ENCODE results near the gene LAMA3.

LAMA3 gene

DNA sequence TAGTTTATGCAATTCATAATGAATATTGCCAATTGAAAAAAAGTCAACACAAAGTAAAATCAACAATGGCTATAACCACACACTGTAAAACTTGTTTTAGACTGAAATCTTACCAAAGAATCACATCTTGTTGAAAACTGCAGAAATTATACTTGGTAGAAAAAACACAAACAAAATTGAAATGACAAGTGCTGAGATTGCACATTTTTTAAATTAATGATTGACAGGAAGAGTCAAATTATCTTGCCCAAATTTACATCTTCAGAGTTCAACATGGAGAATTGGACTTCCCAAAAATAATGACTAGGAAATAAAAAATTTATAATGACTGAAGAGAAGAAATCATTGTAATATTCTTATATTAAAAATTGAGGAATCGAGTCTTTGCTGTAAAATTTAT lies 240.7 kb downstream of the LAMA3 start:
- TF ChIP-seq, protein P1, sequence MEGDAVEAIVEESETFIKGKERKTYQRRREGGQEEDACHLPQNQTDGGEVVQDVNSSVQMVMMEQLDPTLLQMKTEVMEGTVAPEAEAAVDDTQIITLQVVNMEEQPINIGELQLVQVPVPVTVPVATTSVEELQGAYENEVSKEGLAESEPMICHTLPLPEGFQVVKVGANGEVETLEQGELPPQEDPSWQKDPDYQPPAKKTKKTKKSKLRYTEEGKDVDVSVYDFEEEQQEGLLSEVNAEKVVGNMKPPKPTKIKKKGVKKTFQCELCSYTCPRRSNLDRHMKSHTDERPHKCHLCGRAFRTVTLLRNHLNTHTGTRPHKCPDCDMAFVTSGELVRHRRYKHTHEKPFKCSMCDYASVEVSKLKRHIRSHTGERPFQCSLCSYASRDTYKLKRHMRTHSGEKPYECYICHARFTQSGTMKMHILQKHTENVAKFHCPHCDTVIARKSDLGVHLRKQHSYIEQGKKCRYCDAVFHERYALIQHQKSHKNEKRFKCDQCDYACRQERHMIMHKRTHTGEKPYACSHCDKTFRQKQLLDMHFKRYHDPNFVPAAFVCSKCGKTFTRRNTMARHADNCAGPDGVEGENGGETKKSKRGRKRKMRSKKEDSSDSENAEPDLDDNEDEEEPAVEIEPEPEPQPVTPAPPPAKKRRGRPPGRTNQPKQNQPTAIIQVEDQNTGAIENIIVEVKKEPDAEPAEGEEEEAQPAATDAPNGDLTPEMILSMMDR (IDR thresholded peaks at IDR 0.05; ENCODE audit: low read depth, low read length): no peak
- no peak for DNase-seq (ENCODE audit: extremely low read depth, low read depth)

DNA sequence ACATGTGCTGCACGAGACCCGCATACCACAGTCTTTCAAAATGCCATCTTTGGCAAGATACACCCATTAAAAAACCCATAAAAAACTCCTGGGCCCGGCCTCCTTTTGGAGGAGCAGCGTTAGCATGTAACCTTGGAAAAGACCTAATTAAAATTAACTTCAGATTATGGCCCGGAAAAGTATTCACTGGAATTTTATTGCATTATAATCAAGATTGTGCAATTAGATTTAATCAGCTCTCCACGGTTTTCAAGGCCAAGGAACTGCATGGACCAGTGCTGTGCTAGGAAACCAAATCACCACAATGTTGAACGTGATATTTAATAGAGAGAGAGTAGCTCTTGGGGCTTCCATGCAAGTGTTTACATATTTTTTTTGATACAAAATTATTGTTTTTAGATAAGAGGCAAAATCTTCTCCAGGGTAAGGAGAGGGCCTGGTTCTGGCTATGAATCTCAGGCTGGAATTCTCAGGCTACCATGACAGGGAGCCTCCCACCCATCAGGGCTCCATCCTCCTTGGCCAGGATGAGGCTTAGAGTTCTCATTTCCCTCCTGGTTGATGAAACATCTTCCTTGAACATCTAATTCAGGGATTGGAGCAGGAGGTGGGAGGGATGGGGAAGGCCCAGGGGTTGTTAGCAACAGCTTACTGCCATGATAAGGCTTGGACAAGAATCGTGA lies 243.3 kb downstream of the LAMA3 start:
- TF ChIP-seq, protein P1 (IDR thresholded peaks at IDR 0.05; ENCODE audit: low read depth, low read length): no peak
- peak; percentile 92 for DNase-seq (ENCODE audit: extremely low read depth, low read depth)

DNA sequence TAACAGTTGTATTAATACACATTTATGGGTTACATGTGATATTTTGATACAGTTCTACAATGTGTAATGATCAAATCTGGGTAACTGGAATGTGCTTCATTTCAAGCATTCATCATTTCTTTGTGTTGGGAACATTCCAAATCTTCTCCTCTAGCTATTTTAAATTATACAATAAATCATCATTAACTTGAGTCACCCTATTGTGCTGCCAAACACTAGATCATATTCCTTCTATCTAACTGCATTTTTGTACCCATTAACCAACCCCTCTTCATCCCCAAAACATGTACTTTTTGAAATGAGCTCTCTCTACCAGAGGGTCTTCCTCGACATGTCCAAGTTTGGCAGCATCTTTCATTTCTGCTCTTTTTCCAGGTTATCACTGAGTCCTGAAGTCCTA lies 244.2 kb downstream of the LAMA3 start:
- DNase-seq (ENCODE audit: extremely low read depth, low read depth): no peak
- TF ChIP-seq, protein P1 (IDR thresholded peaks at IDR 0.05; ENCODE audit: low read depth, low read length): no peak

DNA sequence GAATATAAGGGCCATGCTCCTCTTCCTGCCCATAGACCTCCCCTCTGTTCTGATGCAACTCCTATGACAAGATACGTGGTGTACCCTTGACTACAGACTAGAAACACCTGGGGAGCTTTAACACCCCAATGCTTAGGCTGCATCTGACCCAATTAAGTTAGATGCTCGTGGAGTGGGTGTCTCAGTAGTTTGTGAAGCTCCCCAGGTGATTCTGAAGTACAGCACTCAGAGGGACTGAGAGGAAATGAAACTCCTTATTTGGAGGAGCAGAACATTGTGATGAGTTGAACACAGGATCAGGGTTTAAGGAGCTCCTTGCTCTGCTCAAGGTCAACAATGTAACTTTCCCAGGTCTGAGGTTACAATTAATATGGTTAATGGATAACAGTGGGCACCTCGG lies 245.0 kb downstream of the LAMA3 start:
- TF ChIP-seq, protein P1 (IDR thresholded peaks at IDR 0.05; ENCODE audit: low read depth, low read length): no peak
- no peak for DNase-seq (ENCODE audit: extremely low read depth, low read depth)

DNA sequence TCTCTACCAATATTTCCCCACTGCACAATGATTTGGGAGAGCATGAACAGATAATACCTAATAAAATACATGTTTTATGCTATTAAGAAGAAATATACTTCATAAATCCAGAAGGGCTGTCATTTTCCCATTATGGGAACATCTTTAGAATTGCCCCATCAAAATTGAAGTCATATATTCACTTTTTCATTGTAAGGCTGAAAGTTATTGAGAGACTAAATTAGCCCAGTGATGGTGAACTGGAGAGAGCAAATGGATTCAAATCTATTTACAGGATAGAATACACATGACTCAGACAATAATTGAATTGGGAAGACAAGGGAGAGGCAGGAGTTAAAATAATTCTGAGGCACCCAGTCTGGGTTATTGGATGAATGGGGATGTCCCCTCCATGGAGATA lies 245.6 kb downstream of the LAMA3 start:
- TF ChIP-seq, protein P1 (IDR thresholded peaks at IDR 0.05; ENCODE audit: low read depth, low read length): no peak
- DNase-seq (ENCODE audit: extremely low read depth, low read depth): no peak

DNA sequence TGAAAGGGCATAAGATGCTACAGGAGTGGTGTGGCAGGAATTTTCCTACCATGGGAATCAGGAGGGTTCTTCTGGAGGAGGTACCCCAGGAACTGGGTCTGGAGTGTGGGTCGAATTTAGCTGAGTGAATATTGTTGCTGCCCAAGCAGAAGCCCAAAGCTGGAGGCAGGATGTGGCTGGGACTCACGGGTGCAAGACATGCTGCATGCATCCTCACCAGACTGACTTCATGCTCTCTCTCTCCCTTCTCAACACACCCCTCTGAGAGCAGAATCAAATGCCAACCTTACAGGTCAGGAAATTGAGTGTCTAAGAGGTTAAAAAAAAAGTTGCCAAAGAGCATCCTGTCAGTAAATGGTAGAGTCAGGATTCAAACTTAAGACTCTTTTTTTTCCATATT lies 246.6 kb downstream of the LAMA3 start:
- TF ChIP-seq, protein P1 (IDR thresholded peaks at IDR 0.05; ENCODE audit: low read depth, low read length): no peak
- no peak for DNase-seq (ENCODE audit: extremely low read depth, low read depth)

DNA sequence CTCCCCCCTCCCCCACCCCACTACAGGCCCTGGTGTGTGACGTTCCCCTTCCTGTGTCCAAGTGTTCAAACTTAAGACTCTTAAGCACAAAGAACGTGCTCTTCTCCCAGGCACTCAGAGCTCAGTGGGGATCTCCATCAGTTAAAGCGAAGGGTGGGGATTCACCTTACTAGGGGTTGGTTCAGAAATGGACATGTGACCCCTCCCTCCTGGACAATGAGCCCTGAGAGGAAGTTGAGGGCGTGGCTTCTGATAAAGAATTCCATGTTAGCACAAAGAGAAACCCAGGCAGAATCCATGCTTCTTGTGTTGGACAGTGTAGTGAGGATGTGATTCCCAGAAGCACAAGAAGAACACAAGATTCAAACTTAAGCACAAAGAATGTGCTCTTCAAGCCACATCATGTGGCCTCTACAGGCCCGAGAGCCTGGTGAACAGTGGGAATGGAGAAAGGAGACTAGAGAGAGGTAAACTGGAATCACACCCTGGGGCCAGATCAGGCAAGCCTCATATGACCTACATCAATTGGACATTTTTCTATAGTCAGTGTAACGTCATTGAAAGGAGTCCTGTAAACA lies 247.2 kb downstream of the LAMA3 start:
- TF ChIP-seq, protein P1 (IDR thresholded peaks at IDR 0.05; ENCODE audit: low read depth, low read length): no peak
- DNase-seq (ENCODE audit: extremely low read depth, low read depth): no peak
